ENCODE results near the gene YOD1.
A peak's percentile ranks its signal among the peaks of the same experiment; 100 is the strongest.

YOD1 gene

DNA sequence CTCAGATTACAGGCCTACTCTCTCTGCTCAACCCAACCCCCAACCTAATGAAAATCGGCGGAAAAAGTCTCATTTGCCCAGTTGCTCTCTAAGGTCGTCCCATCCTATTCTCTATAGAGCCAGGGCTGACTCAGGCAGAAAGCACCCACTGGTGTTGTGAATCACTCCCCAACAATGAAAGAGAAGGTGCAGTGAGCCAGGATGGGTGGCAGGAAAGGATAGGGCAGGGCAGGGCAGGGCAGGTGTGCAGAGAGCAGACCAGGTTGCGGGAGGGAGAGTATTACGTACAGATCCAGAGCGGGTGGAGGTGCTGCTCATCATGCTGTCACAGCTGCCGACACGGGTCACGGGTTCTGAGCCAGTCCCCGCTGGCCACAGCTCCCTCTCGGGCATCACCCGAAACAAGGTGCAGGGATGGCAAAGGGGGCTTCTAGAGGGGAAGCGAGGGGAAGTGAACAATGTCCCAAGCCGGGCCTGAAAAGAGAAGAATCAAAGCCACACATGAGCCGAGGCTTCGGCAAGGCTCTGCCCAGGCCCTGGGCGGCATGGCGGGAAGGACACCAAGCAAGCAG is 23.7 kb downstream of the YOD1 start:
- Mint-ChIP-seq H3K4me3 (no peak overlapping the region), H3K27me3 (peaks cover 57% of the 10 kb centered on the region), H3K9me3 (no peaks in the 10 kb centered on the region), H3K4me1 (peaks cover 11% of the 10 kb centered on the region), H3K27ac (no peak overlapping the region)
- no peak for ATAC-seq
- no peak for DNase-seq

DNA sequence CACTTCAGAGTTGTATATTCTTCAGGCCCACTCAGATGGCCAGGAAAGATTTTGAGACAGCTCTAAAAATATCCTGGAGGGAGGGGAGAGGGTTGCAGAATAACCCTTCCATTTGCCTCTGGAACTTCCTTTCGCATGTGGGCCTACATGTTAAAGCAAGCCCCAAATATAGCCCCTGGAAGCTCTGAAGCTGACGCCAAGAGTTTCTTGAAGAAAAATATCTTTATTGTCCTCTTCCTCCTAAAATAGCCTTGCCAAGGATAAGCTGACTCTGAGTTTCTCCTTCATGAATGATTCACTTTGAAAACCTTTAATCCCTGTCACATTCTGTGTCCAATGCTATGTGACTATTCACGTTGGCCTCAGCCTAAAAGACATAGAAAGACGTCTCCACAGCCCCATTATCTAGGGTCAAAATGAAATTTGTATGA is 24.9 kb downstream of the YOD1 start:
- H3K27me3 Mint-ChIP-seq: peaks cover 45% of the 10 kb centered on the region
- no peak overlapping the region for H3K27ac Mint-ChIP-seq
- H3K4me1 Mint-ChIP-seq: peaks cover 11% of the 10 kb centered on the region
- no peaks in the 10 kb centered on the region for H3K9me3 Mint-ChIP-seq
- DNase-seq (no peak), ATAC-seq (no peak)
- no peak overlapping the region for H3K4me3 Mint-ChIP-seq

DNA sequence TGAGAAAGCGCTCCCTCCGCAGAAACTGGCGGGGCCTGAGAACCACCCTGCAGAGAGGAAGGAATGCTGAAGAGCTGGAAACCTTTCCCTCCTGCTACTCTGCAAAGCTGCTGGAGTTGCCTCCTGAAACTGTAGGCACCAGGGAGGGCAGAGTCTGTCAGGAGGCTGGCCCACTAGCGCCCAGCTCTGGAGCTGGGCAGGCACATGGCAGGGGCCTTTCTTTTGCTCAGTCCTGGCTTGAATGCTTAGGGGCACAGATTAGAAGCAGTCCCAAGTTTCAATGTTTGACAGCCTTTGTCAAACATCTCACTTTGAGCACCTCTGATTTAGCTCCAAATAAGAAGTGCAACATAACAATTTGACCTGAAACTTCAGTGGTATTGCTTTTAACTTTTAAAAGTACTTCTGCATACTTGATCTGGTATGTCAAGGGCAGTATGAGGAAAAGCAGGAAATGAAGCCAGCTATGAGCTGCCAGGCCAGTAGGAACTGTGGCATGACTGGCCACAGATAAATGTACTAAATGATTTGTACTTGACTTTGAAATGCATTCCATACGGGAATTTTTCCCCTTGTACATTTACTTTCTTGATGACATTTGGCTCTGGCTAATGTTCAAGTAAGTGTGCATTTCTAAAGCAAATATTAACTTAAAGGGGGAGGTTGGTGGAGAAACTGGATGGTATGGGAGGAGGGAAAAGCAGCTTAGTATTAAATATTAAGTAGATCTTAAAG is 25.7 kb downstream of the YOD1 start:
- DNase-seq: no peak
- peaks cover 11% of the 10 kb centered on the region for H3K4me1 Mint-ChIP-seq
- no peak overlapping the region for H3K4me3 Mint-ChIP-seq
- no peak for ATAC-seq
- H3K9me3 Mint-ChIP-seq: no peaks in the 10 kb centered on the region
- peaks cover 37% of the 10 kb centered on the region for H3K27me3 Mint-ChIP-seq
- peak overlapping the region in 1 of 2 donors; percentile 22 for H3K27ac Mint-ChIP-seq

DNA sequence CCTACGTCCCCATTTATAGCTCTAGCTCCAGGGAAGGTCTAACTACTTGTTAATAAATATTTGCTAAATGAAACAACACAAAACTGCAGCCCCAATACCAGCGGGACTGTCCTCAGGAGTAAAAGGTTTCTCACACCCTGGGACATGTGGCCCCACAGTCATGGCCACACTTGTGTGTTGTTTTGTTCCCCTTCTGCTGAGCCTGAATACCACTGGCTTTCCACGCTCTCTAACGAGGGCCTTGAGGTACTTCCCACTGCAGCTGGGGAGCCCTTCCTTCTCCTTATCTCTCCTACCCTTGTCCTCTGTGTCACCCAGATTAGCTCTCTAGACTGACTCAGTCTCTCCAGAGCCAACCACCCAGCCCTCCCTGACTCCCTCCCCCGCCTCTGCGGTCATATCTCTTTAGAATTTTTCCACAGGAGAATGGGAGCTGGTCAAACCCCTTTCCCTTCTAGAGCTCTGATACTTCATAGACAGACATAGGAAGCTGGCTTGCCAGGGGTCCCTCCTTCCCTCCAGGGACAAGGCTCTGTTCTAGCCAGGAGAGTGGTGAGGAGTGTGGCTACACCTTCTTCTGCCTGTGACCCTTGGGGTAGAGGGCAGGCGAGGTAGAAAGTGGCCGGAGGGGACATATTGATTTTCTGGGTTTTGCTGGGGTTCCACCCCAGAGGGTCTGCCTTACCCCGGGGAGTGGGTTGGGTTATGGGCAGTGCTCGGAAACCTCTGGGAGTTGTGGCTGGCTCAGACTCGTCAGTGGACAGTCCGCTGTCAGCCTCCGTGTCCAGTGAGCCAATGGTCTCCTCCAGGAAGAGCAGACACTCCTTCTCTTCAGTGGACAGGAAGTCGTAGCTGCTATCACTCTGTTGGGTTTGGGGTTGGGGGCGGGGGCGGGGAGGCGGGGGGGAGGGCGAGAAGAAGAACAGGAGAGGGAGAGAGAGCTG is 26.5 kb downstream of the YOD1 start:
- Mint-ChIP-seq H3K9me3 (no peaks in the 10 kb centered on the region), H3K4me1 (peaks cover 11% of the 10 kb centered on the region), H3K27ac (peak overlapping the region; percentile 31 to 84), H3K27me3 (peaks cover 31% of the 10 kb centered on the region), H3K4me3 (no peak overlapping the region)
- ATAC-seq: peak; percentile 42
- no peak for DNase-seq

DNA sequence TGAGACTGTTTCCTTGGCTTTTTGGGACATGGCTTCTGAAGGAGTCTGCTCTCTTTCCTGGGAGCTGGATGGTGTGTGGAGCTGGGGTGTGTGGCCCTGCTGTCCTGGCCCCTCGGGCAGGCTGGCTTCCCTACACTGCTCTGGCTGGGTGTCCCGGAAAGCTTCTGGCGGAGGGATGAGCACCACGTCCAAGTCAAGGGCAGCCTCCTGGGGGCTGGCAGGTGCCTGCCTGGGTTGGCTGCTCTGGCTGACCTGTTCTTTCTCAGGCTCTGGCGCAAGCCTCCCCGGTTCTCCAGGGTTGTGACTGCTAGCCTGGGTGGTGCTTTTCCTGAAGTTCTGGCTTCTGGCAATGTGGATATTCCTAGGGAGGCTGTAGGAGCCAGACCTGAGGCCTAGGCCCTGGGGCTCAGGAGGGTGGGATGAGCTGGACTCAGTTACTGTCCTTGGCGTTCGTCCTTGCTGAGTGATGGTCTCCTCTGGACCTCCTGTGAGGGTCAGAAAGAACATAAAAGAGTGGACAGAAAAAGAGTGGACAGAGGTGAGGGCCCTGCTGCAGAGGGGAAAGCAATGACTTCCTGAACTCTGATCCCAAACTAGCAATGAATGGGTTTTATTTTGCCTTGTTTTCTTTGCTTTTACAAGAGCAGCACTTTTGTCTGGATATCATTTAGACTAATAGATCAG is 27.9 kb downstream of the YOD1 start:
- DNase-seq (no peak), ATAC-seq (no peak)
- no peak overlapping the region for H3K4me3 Mint-ChIP-seq
- H3K27me3 Mint-ChIP-seq: peaks cover 21% of the 10 kb centered on the region
- no peak overlapping the region for H3K27ac Mint-ChIP-seq
- H3K4me1 Mint-ChIP-seq: peaks cover 11% of the 10 kb centered on the region
- H3K9me3 Mint-ChIP-seq: no peaks in the 10 kb centered on the region

DNA sequence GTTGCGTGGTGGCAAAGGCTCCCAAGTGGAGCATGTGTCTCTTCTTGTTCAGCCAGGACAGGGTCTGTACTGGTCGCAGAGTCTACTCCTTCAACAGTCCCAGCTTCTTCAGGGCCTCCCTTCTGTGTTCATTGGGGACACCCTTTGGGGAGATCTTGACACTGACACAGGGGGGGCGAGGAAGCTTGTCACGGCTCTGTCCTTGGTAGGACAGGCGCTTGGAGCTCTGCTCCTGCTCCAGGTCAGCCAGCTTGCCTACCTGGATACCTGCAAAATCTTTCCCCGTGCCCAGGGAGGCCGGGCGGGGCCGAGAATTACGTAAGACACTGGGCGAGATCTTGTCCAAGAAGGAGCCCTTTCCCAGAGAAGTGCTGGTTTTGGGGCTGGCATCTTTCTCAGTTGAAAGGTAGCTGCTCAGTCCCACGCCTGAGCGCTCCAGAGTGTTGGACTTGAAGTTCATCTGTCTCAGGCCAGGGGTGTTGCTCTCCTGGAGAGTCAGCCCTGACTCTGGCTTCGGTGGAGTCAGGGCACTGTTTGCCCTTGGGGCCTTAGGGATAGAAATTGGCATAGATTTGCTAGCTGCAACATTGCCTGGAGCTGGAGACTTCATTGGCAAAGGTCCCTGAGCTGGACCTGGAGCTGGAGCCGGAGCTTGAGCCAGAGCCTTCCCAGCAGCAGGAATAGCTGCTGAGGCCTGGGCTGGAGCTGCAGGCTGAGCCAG is 29.0 kb downstream of the YOD1 start:
- Mint-ChIP-seq H3K4me3 (no peak overlapping the region), H3K9me3 (no peaks in the 10 kb centered on the region), H3K27ac (peak overlapping the region in 1 of 2 donors; percentile 35), H3K27me3 (peaks cover 14% of the 10 kb centered on the region), H3K4me1 (peaks cover 11% of the 10 kb centered on the region)
- ATAC-seq: no peak
- DNase-seq: no peak

DNA sequence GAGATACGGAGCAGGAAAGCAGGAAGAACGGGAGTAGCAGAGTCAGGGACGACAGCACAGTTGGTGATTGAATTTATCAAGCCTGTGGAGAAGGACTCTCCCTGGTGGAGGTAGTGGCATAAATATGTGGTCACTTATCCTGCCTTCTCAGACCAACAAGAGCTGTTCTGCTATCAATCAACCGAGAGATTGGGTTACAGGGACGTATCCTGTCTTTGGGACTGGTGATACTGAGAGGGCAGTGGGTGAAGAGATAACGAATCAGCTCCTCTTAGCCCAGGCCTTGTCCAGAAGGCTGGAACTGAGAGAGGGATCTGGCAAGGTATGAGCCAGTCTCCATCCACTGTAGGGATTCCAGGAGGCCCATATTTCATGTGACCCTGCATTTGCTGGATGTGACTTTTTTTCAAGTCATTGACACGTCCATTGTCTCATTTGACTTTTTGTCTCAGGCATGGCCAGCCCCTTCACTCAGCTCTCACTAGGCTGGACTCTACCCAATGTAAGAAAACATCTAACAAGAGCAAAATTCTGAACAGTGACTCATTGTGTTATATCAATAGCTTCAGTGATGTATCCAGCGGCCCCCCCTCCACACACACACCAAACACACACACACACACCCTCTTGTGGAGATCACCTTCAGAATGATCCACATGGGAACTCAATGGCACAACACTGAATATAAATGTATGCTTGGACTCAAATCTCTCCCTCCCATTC is 29.7 kb downstream of the YOD1 start:
- Mint-ChIP-seq H3K27me3 (peaks cover 10% of the 10 kb centered on the region), H3K9me3 (no peaks in the 10 kb centered on the region), H3K27ac (no peak overlapping the region), H3K4me3 (no peak overlapping the region), H3K4me1 (peaks cover 11% of the 10 kb centered on the region)
- ATAC-seq: no peak
- DNase-seq: no peak

DNA sequence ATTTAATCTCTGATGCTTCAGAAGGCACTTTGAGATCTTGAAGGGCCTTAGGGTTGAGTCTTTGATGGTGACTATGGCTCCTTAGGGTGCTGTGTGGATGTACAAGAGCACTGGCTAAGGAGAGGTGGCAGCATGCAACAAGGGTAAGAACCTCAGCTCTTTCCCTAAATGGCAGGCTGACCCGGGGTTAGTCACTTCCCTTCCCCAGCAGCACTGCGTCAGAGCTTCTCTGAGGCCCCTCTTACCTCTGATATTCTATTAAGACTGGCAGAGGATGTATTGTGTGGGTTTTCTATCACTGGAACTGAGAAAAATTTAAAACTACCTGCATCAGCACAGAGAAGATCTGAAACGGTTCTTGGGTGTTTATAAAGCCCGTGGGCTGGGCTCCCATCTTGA is 30.3 kb downstream of the YOD1 start:
- Mint-ChIP-seq H3K4me3 (no peak overlapping the region), H3K27me3 (peaks cover 10% of the 10 kb centered on the region), H3K27ac (no peak overlapping the region), H3K4me1 (peaks cover 16% of the 10 kb centered on the region), H3K9me3 (no peaks in the 10 kb centered on the region)
- no peak for DNase-seq
- peak; percentile 41 for ATAC-seq

DNA sequence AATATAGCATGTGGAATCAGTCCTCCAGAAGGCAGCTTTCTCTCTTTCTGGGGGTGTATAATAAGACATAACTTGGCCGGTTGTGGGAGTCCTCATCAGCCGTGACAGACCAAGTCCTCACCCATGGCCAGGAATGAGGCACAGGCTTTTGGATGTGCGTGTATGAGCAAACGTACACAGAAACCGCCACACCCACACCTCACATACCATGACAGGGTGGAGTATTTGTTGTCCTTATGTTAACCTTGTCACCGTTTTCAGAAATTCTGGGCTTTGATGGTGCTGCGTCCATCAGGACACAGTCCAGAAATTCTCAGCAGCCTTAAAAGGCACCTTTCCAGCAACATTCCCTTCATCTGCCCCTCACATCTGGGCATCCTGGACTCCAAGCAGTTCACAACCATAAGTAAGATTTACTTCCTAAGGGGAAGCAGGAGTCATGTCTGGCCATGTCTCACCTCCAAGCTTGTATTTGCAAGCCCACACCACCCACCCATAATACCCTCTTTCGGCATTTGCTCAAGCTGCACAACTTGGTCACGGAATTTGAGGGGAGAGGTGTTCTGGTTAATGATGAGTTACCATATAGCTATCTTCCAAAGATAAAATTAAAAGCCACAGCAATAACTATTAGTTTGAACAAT is 30.8 kb downstream of the YOD1 start:
- no peak for ATAC-seq

DNA sequence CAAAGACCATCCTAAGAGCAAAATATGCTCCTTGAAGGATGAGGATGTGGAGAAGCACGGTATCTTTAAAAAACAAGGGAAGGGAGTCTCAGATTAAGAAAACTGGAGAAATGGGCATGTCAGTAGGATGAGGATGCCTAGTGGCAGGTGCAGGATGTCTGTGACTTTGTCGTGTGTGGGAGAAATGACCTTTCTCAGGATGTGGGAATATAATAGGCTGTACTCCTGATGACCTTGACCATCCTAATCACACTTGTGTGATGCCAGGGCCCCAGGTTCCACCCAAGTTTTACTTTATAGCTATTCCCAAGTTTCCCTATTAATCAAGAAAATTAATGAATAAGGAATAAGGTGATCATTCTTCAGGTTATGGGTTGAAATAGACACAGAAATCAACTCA is 31.3 kb downstream of the YOD1 start:
- Mint-ChIP-seq H3K27me3 (peaks cover 13% of the 10 kb centered on the region), H3K4me1 (peaks cover 13% of the 10 kb centered on the region), H3K4me3 (no peak overlapping the region), H3K27ac (no peak overlapping the region), H3K9me3 (no peaks in the 10 kb centered on the region)
- no peak for ATAC-seq
- DNase-seq: no peak

More for the DNA sequence above, 30.8 kb downstream of the YOD1 start:
- Mint-ChIP-seq H3K4me3 (no peak overlapping the region), H3K27me3 (peaks cover 12% of the 10 kb centered on the region), H3K27ac (no peak overlapping the region), H3K4me1 (peaks cover 17% of the 10 kb centered on the region), H3K9me3 (no peaks in the 10 kb centered on the region)
- DNase-seq: no peak

DNA sequence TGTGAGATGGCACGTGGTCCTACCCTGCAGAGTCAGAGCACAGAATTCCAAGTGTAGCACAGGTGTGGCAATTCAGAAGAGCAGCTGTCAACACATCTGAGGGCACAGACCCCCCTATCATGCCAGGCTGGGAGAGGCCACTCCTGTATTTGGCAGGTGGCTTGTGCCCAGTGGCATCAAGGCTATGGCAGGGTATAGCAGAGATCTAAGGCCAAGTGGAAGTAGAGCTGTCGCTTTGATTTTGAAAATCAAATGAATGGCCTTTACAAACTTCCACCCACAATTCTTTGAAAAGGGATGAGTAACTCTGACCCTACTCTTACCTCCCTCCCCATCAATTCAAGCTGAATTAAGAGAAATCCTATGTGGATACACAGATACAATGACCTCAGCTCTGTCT is 31.8 kb downstream of the YOD1 start:
- Mint-ChIP-seq H3K27ac (no peak overlapping the region), H3K27me3 (peaks cover 13% of the 10 kb centered on the region), H3K9me3 (no peaks in the 10 kb centered on the region), H3K4me3 (no peak overlapping the region), H3K4me1 (peaks cover 8% of the 10 kb centered on the region)
- DNase-seq (no peak), ATAC-seq (no peak)

DNA sequence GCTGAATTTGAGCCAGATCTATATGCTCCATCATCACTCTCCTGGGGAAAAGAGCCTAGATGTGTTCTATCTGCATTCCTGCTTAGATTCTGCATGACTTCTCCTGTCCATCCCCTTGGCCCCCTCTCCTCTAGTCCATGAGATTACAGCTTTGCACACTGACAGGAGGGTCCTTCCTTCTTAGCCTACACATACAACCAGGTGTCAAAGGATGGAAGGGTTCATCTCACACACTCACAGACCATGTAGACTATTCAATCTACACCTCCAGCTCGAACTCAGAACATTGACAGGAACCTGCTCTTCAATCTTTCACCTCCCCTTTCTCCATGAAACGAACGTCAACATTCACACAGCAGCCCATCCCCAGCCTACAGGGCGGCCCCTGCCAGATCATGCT is 32.3 kb downstream of the YOD1 start:
- H3K27ac Mint-ChIP-seq: no peak overlapping the region
- H3K9me3 Mint-ChIP-seq: no peaks in the 10 kb centered on the region

DNA sequence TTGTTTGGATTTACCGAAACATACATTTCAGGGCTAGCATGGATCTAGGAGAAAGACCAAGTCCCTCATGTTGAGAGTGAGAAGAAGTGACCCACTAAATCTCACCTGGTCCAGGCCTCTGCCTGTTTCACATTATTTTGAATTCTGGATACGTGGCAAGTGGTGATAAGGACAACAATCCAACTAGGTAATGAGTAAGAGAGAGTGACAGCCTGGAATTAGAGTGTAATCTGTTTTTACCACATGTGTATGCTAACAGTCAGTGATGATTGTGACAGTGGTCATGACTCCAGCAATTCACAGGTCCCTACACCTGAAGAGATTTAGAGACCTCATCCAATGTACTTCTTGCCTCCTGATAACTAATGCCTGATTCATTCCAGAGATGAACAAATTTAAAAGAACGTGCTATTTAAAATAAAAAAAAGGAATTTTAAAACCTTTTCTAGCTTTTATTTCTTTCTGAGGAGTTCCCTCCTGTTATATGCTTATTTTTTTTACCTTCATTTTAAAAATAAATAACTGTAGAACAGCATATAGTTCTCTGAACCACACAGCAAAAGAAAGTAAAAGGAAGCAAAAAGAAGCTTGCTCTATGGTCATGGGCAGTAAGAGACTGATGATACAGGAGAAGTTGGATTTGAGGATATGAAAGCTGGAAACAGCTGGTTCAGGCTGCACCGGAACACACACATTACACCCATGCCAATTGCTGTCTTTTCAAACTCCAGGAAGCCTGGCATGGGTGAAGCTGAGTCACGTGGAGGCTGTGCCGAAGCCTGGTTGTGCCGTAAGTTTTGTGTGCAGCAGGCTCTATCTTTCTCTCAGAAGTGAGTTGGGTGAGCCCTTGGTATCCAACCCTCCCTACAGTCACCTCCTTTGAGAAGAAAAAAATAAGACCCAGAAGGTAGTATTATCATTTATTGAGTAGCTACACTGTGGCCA is 33.1 kb downstream of the YOD1 start:
- Mint-ChIP-seq H3K4me3 (no peak overlapping the region), H3K27ac (no peak overlapping the region), H3K4me1 (peaks cover 6% of the 10 kb centered on the region), H3K9me3 (no peaks in the 10 kb centered on the region), H3K27me3 (peaks cover 23% of the 10 kb centered on the region)
- ATAC-seq (no peak), DNase-seq (no peak)

More for the DNA sequence above, 32.3 kb downstream of the YOD1 start:
- peaks cover 17% of the 10 kb centered on the region for H3K27me3 Mint-ChIP-seq
- peaks cover 6% of the 10 kb centered on the region for H3K4me1 Mint-ChIP-seq
- no peak for DNase-seq
- ATAC-seq: no peak
- no peak overlapping the region for H3K4me3 Mint-ChIP-seq
